ENCODE measurements around the gene GATB.
A peak's percentile ranks its signal among the peaks of the same experiment; 100 is the strongest.
"Not testable (repeated sequence)": the region's sequence is repeated elsewhere in the genome, so short reads cannot be mapped to it uniquely, and the experiment has no call there.

The GATB gene

DNA sequence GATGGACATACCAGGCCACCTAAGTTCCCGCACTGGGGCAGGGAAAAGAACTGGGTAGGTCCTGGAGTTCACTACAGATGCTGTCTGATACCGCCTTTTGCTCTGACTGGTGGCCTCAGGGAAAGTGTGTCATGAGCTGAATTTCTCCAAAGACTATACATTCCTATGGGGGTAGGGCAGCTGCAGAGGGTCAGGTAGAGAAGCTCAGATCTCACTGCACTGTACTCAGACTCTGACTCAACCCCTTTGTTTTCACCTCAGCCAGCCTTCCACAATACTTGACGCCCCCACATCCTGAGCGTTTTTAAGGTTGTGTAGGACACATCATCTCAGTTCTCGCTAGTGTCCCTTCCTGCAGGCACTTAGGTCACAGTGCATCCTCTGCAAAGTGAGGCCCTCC lies 7.8 kb downstream of the GATB start:
- H3K4me1 ChIP-seq (ENCODE audit: insufficient read depth, low read length), result no peaks in the 10 kb centered on the region
- 86% methylated on average over 5 of the region's 5 CpGs for WGBS
- H3K4me3 ChIP-seq (ENCODE audit: low read length), result no peak overlapping the region
- H3K27me3 ChIP-seq (ENCODE audit: insufficient read depth, low read length), result no peaks in the 10 kb centered on the region
- H3K36me3 ChIP-seq (ENCODE audit: insufficient read depth, low read length), result peaks cover 6% of the 10 kb centered on the region; the same call in 1 of the 2 replicates
- no peak overlapping the region for H3K27ac ChIP-seq (ENCODE audit: low read depth, low read length)
- H3K9me3 ChIP-seq (ENCODE audit: insufficient read depth, low read depth, low read length), result no peaks in the 10 kb centered on the region
- no peak overlapping the region for H3K9ac ChIP-seq (ENCODE audit: low read depth, low read length)

DNA sequence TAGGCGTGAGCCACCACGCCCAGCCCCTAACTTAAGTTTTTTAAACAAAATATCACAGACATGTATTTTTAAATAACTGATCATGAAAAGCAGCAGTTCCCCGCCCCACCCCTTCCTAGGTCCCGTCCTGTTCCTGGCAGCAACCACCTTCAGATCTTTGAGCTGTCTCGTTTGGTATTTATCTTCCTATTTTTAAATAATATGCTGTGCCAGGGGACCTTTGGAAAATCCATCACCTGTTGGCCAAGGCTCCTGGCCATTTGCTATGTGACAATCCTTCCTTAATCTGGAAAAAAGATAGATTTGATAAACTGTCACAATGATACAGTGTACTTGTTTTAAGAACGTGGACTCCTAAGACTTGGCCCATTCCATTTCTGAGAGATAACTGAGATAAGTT lies 10.7 kb downstream of the GATB start:
- WGBS, result 93% methylated on average over 6 of the region's 6 CpGs
- H3K27ac ChIP-seq (ENCODE audit: low read depth, low read length), result no peak overlapping the region
- H3K27me3 ChIP-seq (ENCODE audit: insufficient read depth, low read length), result no peaks in the 10 kb centered on the region
- peaks cover 17% of the 10 kb centered on the region for H3K4me1 ChIP-seq (ENCODE audit: insufficient read depth, low read length)
- H3K36me3 ChIP-seq (ENCODE audit: insufficient read depth, low read length), result peaks cover under 1% of the 10 kb centered on the region; the same call in 1 of the 2 replicates
- no peak overlapping the region for H3K9ac ChIP-seq (ENCODE audit: low read depth, low read length)
- H3K9me3 ChIP-seq (ENCODE audit: insufficient read depth, low read depth, low read length), result no peaks in the 10 kb centered on the region
- H3K4me3 ChIP-seq (ENCODE audit: low read length), result no peak overlapping the region

DNA sequence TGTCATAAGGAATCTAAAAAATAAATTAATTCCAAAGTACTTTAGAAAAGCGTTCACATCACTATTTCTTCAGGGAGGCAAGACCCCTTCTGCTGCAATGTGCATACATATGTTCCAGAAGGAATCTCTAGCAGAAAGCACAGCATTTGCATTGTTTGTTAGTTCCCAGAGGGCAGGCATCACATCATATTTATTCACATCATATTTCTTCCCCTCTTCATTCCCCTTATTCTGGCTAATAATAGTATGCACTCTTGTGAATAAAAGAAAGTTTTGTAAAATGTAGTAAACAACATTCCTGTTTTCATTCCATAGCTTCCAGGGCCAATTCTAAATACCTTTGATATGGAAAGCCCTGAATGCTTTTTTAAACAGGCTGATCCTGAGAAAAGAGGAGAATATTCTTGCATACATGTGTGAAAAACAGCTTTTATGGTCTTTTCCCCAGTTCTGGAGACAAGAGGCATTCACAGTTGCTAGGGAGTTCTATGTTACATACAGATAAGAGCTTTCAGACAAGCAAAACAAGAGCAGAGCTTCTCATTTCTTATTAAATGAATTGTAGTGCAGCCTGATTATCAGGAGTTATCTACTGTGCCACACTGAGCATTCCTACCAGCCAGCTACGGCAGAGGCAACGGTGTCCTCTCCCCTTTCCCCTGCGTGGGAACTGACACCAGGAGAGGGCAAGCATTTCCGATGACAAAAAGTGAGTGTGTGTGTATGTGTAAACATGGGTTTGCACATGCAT lies 15.2 kb downstream of the GATB start:
- 66% methylated on average over 3 of the region's 5 CpGs for WGBS
- Histone ChIP-seq H3K36me3 (ENCODE audit: insufficient read depth, low read length) (no peaks in the 10 kb centered on the region; the same call in 1 of the 2 replicates), H3K4me1 (ENCODE audit: insufficient read depth, low read length) (peaks cover 38% of the 10 kb centered on the region), H3K27ac (ENCODE audit: low read depth, low read length) (peak overlapping the region; percentile 63; the same call in 1 of the 2 replicates), H3K9me3 (ENCODE audit: insufficient read depth, low read depth, low read length) (no peaks in the 10 kb centered on the region), H3K27me3 (ENCODE audit: insufficient read depth, low read length) (no peaks in the 10 kb centered on the region), H3K9ac (ENCODE audit: low read depth, low read length) (no peak overlapping the region), H3K4me3 (ENCODE audit: low read length) (no peak overlapping the region)

DNA sequence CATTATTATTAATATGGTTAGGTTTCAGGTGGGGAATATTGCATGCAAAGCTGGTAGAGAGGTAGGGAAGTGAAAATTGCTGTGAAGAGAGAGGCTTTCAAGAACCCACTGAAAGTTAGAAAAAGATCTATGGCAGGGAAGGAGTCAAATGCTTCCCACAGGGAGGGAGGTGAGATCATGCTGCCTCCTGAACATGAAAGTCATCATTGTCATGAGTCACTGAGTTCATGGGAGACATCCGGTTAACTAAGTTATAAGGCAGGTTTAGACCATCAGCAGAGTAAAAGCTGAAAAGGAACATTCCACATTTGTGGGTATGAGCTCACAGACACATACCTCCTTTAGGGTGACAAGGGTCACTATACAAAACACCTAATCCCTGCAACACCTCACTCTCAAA lies 16.2 kb downstream of the GATB start:
- no peaks in the 10 kb centered on the region for H3K9me3 ChIP-seq (ENCODE audit: insufficient read depth, low read depth, low read length)
- 54% methylated on average over 1 of the region's 1 CpG for WGBS
- H3K27ac ChIP-seq (ENCODE audit: low read depth, low read length), result peak overlapping the region; percentile 63; the same call in 1 of the 2 replicates
- no peak overlapping the region for H3K9ac ChIP-seq (ENCODE audit: low read depth, low read length)
- no peaks in the 10 kb centered on the region for H3K27me3 ChIP-seq (ENCODE audit: insufficient read depth, low read length)
- peaks cover 38% of the 10 kb centered on the region for H3K4me1 ChIP-seq (ENCODE audit: insufficient read depth, low read length)
- no peak overlapping the region for H3K4me3 ChIP-seq (ENCODE audit: low read length)
- no peaks in the 10 kb centered on the region for H3K36me3 ChIP-seq (ENCODE audit: insufficient read depth, low read length)

DNA sequence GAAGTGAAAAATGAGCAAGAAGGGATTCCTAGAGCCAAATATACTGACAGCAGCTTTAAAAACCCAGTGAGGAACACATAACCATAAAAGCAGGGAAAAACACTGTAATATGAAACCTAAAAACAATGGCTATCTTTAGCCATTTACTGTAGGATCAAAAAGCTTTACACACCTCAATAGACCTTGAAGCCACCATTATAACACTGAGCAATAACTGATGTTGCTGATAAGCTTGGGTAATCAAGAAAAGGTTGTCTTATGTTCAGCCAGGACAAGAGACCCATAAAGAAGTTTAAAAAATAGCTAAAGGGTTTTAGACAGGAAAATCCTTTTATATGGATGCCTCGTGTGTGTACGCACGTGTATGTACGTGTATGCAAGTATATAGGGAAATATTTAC lies 16.9 kb downstream of the GATB start:
- Histone ChIP-seq H3K9ac (ENCODE audit: low read depth, low read length) (no peak overlapping the region), H3K36me3 (ENCODE audit: insufficient read depth, low read length) (no peaks in the 10 kb centered on the region), H3K9me3 (ENCODE audit: insufficient read depth, low read depth, low read length) (no peaks in the 10 kb centered on the region), H3K4me1 (ENCODE audit: insufficient read depth, low read length) (peaks cover 38% of the 10 kb centered on the region), H3K27me3 (ENCODE audit: insufficient read depth, low read length) (no peaks in the 10 kb centered on the region), H3K27ac (ENCODE audit: low read depth, low read length) (no peak overlapping the region), H3K4me3 (ENCODE audit: low read length) (no peak overlapping the region)
- 93% methylated on average over 4 of the region's 4 CpGs for WGBS

DNA sequence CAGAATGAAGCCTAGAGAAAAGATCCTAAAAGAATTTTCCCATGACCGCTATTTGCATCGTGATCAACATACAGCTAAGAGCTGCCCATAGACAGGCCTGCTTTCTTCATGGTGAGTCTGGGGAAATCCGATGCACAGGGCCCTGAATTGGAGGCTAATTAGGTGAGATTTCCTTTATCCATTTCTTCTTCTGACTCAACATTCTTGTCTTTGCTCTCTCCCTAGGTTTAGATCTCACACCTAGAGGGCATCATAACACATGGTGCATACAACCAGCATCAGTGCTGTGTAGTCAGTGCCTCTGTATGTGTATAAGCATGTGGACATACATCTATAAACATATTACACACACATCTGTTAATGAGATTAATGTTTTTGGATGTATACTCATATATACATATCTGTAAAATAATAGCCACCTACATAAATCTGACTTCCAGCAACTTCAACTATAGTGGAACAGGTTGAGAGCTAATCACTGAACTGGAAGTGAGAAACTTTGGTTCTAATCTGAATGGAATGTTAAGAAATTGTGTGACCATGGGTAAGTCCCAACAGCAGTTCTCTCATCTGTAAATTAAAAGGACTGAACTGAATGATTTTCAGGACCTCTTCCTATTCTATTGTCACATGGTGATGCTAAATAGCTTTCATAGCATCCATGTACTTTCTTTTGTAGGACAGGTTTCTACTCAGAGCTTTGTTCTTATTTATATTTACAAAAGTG lies 17.5 kb downstream of the GATB start:
- no peak overlapping the region for H3K27ac ChIP-seq (ENCODE audit: low read depth, low read length)
- H3K36me3 ChIP-seq (ENCODE audit: insufficient read depth, low read length), result no peaks in the 10 kb centered on the region
- H3K4me3 ChIP-seq (ENCODE audit: low read length), result no peak overlapping the region
- 90% methylated on average over 3 of the region's 3 CpGs for WGBS
- no peaks in the 10 kb centered on the region for H3K9me3 ChIP-seq (ENCODE audit: insufficient read depth, low read depth, low read length)
- peaks cover 38% of the 10 kb centered on the region for H3K4me1 ChIP-seq (ENCODE audit: insufficient read depth, low read length)
- no peaks in the 10 kb centered on the region for H3K27me3 ChIP-seq (ENCODE audit: insufficient read depth, low read length)
- H3K9ac ChIP-seq (ENCODE audit: low read depth, low read length), result no peak overlapping the region

DNA sequence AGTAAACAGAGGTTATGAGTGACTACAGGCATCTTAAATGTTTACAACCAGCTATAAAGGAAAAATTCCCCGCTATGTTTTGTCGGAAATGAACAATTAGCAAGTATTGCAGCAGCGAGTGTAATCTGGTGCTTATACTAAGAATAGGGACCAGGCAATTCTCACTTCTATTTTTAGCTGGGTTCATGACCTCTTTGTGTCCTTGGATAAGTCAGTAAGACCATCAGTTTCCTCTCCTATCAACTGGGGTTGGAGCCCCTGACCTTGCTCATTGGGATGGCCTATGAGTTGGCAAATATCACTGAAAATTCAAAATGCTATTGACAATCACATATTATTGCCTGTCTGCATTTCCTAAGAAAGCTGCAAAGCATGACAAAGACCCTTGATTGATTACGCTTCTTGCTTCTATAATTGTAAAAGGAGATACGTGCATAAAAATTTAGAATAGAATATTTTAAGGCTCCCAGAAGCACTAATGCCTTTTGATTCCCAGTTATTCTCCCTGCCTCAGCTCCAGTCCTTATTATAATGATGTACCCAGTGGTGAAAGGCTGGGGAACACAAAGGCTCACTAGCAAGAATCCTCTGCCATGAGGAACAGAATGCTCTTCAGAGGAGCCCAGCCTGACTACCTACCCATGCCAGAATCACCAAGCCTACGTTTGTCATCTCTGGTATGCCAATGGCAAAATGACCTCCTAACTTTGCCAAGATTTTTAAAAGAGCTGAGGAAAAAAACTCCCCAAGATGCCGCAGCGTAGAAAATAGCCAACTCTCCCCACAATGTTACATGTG lies 21.9 kb downstream of the GATB start:
- no peak overlapping the region for H3K4me3 ChIP-seq (ENCODE audit: low read length)
- H3K27me3 ChIP-seq (ENCODE audit: insufficient read depth, low read length), result no peaks in the 10 kb centered on the region
- H3K9ac ChIP-seq (ENCODE audit: low read depth, low read length), result no peak overlapping the region
- H3K9me3 ChIP-seq (ENCODE audit: insufficient read depth, low read depth, low read length), result peaks cover 24% of the 10 kb centered on the region
- WGBS, result 93% methylated on average over 8 of the region's 8 CpGs
- peaks cover 9% of the 10 kb centered on the region for H3K4me1 ChIP-seq (ENCODE audit: insufficient read depth, low read length)
- H3K36me3 ChIP-seq (ENCODE audit: insufficient read depth, low read length), result peaks cover 11% of the 10 kb centered on the region; the same call in 1 of the 2 replicates
- H3K27ac ChIP-seq (ENCODE audit: low read depth, low read length), result no peak overlapping the region

DNA sequence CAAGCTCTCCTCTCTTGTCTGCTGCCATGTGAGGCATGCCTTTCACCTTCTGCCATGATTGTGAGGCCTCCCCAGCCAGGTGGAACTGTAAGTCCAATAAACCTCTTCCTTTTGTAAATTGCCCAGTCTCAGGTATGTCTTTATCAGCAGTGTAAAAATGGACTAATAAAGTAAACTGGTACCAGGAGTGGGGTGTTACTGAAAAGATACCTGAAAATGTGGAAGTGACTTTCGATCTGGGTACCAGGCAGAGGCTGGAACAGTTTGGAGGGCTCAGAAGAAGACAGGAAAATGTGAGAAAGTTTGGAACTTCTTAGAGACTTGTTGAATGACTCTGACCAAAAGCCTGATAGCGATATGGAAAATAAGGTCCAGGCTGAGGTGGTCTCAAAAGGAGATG lies 24.0 kb downstream of the GATB start:
- not testable (repeated sequence) for H3K27me3 ChIP-seq (ENCODE audit: insufficient read depth, low read length); H3K27ac ChIP-seq (ENCODE audit: low read depth, low read length); H3K4me3 ChIP-seq (ENCODE audit: low read length); H3K9ac ChIP-seq (ENCODE audit: low read depth, low read length); H3K4me1 ChIP-seq (ENCODE audit: insufficient read depth, low read length)
- WGBS, result 68% methylated on average over 2 of the region's 2 CpGs
- peaks cover 11% of the 10 kb centered on the region; the same call in 1 of the 2 replicates for H3K36me3 ChIP-seq (ENCODE audit: insufficient read depth, low read length)
- H3K9me3 ChIP-seq (ENCODE audit: insufficient read depth, low read depth, low read length), result peaks cover 24% of the 10 kb centered on the region

DNA sequence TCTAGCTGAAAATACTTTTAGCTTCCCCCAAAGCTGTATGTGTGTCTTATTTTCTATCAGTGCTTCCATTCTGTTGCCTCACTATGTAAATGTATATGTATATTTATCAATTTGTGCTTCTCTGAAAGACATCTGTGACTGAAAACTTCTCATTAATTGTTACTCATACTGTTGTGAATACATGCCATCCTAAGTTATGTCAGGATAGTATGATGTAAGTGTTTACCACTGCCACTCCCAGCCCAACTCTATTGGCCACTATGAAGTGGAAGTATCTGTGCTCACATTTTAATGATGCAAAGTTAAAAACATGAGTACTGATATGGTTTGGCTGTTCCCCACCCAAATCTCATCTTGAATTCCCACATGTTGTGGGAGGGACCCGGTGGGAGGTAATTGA lies 24.4 kb downstream of the GATB start:
- no peak overlapping the region for H3K4me3 ChIP-seq (ENCODE audit: low read length)
- no peak overlapping the region for H3K9ac ChIP-seq (ENCODE audit: low read depth, low read length)
- no peaks in the 10 kb centered on the region for H3K4me1 ChIP-seq (ENCODE audit: insufficient read depth, low read length)
- no peak overlapping the region for H3K27ac ChIP-seq (ENCODE audit: low read depth, low read length)
- H3K9me3 ChIP-seq (ENCODE audit: insufficient read depth, low read depth, low read length), result peaks cover 24% of the 10 kb centered on the region
- peaks cover 11% of the 10 kb centered on the region; the same call in 1 of the 2 replicates for H3K36me3 ChIP-seq (ENCODE audit: insufficient read depth, low read length)
- no peaks in the 10 kb centered on the region for H3K27me3 ChIP-seq (ENCODE audit: insufficient read depth, low read length)
- 89% methylated on average over 1 of the region's 1 CpG for WGBS

DNA sequence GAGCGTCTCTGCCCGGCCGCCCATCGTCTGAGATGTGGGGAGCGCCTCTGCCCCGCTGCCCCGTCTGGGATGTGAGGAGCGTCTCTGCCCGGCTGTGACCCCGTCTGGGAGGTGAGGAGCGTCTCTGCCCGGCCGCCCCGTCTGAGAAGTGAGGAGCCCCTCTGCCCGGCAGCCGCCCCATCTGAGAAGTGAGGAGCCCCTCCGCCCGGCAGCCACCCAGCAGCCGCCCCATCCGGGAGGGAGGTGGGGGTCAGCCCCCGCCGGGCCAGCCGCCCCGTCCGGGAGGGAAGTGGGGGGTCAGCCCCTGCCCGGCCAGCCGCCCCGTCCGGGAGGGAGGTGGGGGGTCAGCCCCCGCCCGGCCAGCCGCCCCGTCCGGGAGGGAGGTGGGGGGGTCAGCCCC lies 29.1 kb downstream of the GATB start:
- H3K4me3 ChIP-seq (ENCODE audit: low read length); H3K4me1 ChIP-seq (ENCODE audit: insufficient read depth, low read length); H3K27ac ChIP-seq (ENCODE audit: low read depth, low read length); H3K9ac ChIP-seq (ENCODE audit: low read depth, low read length); H3K27me3 ChIP-seq (ENCODE audit: insufficient read depth, low read length); H3K36me3 ChIP-seq (ENCODE audit: insufficient read depth, low read length): not testable (repeated sequence)
- 93% methylated on average over 28 of the region's 34 CpGs for WGBS
- peaks cover 10% of the 10 kb centered on the region for H3K9me3 ChIP-seq (ENCODE audit: insufficient read depth, low read depth, low read length)
